Pancreas (tissue), 10 donors: ENCODE measurements around the gene IGSF11. TPM values are rescaled to one million over a fixed set of nuclear protein-coding genes. Genes with fewer than 3 reads are reported as not detected.

Experiments used
- ATAC-seq, 4 donors: fragments of 200-7000 bp; cut with Tn5 transposase; one replicate each; pipeline versions ENCODE4 v1.8.0 to v1.9.1; 2020; ENCODE audit warnings: mild to moderate bottlenecking in 4 of 4, moderate library complexity in 4 of 4
- DNase-seq, 6 donors: peaks; one replicate each; pipeline ENCODE4 v3.0.0-alpha.2; 2020
- FAIRE-seq: peaks from 2 replicates; lab custom pipeline; 2012; peaks lifted over from hg19 to GRCh38; lab: Jason Lieb, UNC
- H3K27ac ChIP-seq, 4 donors: fragments of 200-600 bp; sonication (generic); 1 replicate in 3 of 4; 2 replicates in 1 of 4; pipeline versions ENCODE4 v1.5.0 to v1.8.0; 2020
- H3K27me3 ChIP-seq, 4 donors: fragments of 200-600 bp; one replicate each; pipeline ENCODE4 v1.8.0; 2021
- H3K36me3 ChIP-seq, 3 donors: fragments of 200-600 bp; sonication (generic) in 1 of 3; one replicate each; pipeline versions ENCODE4 v1.5.0 to v1.8.0; 2020 to 2021
- H3K4me1 ChIP-seq, 3 donors: fragments of 200-600 bp; one replicate each; pipeline ENCODE4 v1.8.0; 2021
- H3K4me3 ChIP-seq, 4 donors: fragments of 200-600 bp; sonication (generic) in 2 of 4; one replicate each; pipeline versions ENCODE4 v1.5.0 to v1.8.0; 2020 to 2021
- H3K9me3 ChIP-seq, 4 donors: fragments of 200-600 bp; one replicate each; pipeline ENCODE4 v1.8.0; 2021
- WGBS, 2 donors: extraction: QIAGEN DNeasy Blood & Tissue Kit; methylation state at CpG; one replicate each; pipeline ENCODE4 v1.1.7; 2013; 5-methylcytosine and 5-hydroxymethylcytosine counted together
- intact Hi-C, 3 donors: fragments of 100-400 bp; cut with DNase I; formaldehyde crosslinking; loops; one replicate each; pipeline versions ENCODE4 v1.11.1 to v1.14.2; 2022
- polyA plus RNA-seq, 2 donors: library from polyadenylated mRNA; stranded (reverse); fragments of 200-250 nt; gene quantifications; one replicate each; pipeline ENCODE4 v1.2.3, GENCODE V29; 2013
- total RNA-seq, 6 donors: library from RNA; stranded (reverse); fragmentation: NEBNext Ultra II Directional in 4 of 6; extraction: Animal tissue kit (Norgen Biotek cat#: 25700) in 4 of 6; gene quantifications; one replicate each; pipeline versions ENCODE4 v1.2.1 to v1.2.4, GENCODE V29; 2021 to 2023
- TF ChIP-seq, protein P1 (sequence below), 4 donors: fragments of 200-600 bp; sonication (generic) in 3 of 4; IDR thresholded peaks; one replicate each; pipeline versions ENCODE4 v1.5.0 to v1.8.0; 2021; ENCODE audit warnings: antibody characterized with exemption in 4 of 4
- donor health status: healthy with polysubstance abuse.
- donor health status: DM: no; HTN: no; CAD: no; lungs with moderate emphysema.
- donor health status: DM: no; HTN: no; CAD: no.
- donor health status: control.
- donor health status: control.
- donor health status: Bipolar disorder and iron deficiency.
- donor health status: DM: yes; HTN: yes; CAD: no.
- donor health status: DM: no; HTN: no; CAD: no.
- donor health status: DM: no; HTN: no; CAD: no.
- donor health status: DM: yes; HTN: yes; CAD: no.

IGSF11 gene
- total and polyA plus RNA-seq, 8 donors: 1.5 to 6.4 (median 3.3) TPM

DNA sequence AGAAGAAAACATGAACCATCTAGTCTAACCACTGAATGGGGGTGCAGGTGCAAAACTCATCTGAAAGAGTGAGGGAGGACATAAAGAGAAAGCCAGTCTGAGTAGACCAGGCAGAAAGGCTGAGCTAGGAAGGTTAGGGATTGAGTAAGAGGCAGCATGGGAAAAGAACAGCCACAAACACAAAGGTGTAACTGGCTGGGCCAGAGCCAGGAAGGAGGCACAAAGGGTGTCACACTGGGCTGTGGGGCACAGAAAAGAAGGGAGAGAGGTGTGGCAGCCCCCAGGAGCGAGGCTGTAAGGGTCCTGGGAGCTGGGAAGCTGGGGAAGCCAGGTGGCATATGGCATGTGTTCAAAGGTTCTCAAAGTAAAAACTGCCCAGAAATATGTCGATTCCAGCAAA, 18.7 kb downstream of the IGSF11 start:
- 59 to 64% methylated on average over 2 of the region's 2 CpGs for WGBS, 2 donors
- no peaks in the 10 kb centered on the region for H3K4me1 ChIP-seq
- FAIRE-seq: no peak
- ATAC-seq: peak; percentile 15 to 55 (median 38)
- H3K36me3 ChIP-seq: no peaks in the 10 kb centered on the region
- H3K4me3 ChIP-seq: no peak overlapping the region
- no peaks in the 10 kb centered on the region for H3K27me3 ChIP-seq
- H3K27ac ChIP-seq: no peak overlapping the region
- peak in 2 of 6 donors; percentile 25 to 29 for DNase-seq
- intact Hi-C loops: no loop called here
- H3K9me3 ChIP-seq: no peaks in the 10 kb centered on the region
- TF ChIP-seq, protein P1, sequence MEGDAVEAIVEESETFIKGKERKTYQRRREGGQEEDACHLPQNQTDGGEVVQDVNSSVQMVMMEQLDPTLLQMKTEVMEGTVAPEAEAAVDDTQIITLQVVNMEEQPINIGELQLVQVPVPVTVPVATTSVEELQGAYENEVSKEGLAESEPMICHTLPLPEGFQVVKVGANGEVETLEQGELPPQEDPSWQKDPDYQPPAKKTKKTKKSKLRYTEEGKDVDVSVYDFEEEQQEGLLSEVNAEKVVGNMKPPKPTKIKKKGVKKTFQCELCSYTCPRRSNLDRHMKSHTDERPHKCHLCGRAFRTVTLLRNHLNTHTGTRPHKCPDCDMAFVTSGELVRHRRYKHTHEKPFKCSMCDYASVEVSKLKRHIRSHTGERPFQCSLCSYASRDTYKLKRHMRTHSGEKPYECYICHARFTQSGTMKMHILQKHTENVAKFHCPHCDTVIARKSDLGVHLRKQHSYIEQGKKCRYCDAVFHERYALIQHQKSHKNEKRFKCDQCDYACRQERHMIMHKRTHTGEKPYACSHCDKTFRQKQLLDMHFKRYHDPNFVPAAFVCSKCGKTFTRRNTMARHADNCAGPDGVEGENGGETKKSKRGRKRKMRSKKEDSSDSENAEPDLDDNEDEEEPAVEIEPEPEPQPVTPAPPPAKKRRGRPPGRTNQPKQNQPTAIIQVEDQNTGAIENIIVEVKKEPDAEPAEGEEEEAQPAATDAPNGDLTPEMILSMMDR (IDR thresholded peaks at IDR 0.05): no peak

DNA sequence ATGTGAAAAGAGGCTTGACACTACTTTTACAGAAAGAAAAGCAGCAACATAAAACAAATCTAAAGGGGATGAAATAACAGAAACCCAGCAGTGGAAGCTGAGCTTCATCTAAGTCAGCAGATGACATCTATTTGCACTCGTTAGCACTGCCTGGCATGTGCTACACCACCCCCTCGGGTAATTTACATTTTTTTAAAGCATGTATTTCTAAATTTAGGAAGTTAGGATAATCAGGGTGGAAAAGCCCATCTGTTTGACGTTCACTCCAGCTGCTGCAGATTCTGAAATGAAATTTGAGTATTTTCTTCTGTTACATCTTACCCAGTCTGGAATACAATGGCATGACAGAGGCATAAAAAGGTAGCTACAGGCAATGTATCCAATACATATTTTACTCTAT, 20.7 kb downstream of the IGSF11 start:
- Histone ChIP-seq H3K4me3 (no peak overlapping the region), H3K4me1 (no peaks in the 10 kb centered on the region), H3K27ac (no peak overlapping the region), H3K36me3 (no peaks in the 10 kb centered on the region), H3K9me3 (no peaks in the 10 kb centered on the region), H3K27me3 (no peaks in the 10 kb centered on the region)
- FAIRE-seq (no peak), ATAC-seq (no peak), DNase-seq (no peak)
- TF ChIP-seq, protein P1 (IDR thresholded peaks at IDR 0.05): no peak
- whole genome bisulfite sequencing, 2 donors: 66 to 70% methylated on average over 3 of the region's 3 CpGs
- intact Hi-C loops: no loop called here

DNA sequence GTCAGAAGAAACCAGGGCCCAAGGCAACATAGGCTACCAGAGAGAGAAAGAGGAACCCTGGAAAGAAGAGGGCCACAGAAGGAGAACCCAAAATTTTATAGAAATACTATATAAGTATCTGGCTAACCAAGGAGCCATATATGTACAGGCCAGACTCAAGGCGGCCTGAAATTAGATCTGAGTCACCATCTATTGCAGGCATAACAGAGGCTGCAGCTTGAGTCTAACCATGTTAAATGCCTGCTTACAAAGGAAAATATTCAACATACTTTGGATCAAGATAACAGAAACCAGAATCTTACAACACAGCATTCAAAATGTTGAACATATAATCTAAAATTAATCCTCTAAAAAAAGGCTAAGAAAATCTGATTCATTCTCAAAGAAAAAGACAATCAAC, 23.1 kb downstream of the IGSF11 start:
- H3K36me3 ChIP-seq: no peaks in the 10 kb centered on the region
- H3K4me1 ChIP-seq: no peaks in the 10 kb centered on the region
- intact Hi-C loops: no loop called here
- H3K4me3 ChIP-seq: no peak overlapping the region
- no peaks in the 10 kb centered on the region for H3K9me3 ChIP-seq
- WGBS, 2 donors: 93 to 100% methylated on average over 1 of the region's 1 CpG
- no peak for FAIRE-seq
- H3K27me3 ChIP-seq: no peaks in the 10 kb centered on the region
- no peak for DNase-seq
- no peak overlapping the region for H3K27ac ChIP-seq
- no peak for ATAC-seq
- TF ChIP-seq, protein P1 (IDR thresholded peaks at IDR 0.05): no peak

DNA sequence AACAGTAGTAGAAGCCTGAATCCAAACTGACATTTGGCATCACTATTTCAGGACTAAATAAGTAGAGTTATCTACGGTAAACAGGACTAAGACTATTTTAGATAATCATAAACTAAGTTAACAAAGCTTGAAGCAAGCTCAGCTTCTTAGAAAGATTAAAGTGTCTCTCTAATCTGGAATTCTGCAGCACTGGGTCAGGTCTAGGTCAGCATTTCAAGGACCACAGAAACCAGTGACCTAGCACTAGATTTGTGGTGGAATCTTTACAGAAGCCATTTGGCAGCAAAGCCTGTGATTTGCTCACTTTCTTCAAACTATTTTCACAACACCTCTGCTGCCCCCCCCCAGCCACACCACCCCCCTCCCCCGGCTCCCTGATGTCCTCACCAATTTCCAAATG, 37.5 kb downstream of the IGSF11 start:
- Histone ChIP-seq H3K27ac (no peak overlapping the region), H3K27me3 (no peaks in the 10 kb centered on the region), H3K4me1 (peaks cover 5 to 16% (median 12%) of the 10 kb centered on the region in 3 donors), H3K4me3 (no peak overlapping the region), H3K36me3 (no peaks in the 10 kb centered on the region), H3K9me3 (no peaks in the 10 kb centered on the region)
- ATAC-seq: peak in 2 of 4 donors; percentile 45 to 48
- FAIRE-seq: no peak
- no peak for DNase-seq
- intact Hi-C loops: no loop called here
- TF ChIP-seq, protein P1 (IDR thresholded peaks at IDR 0.05): no peak
- 14 to 17% methylated on average over 2 of the region's 2 CpGs for WGBS, 2 donors

DNA sequence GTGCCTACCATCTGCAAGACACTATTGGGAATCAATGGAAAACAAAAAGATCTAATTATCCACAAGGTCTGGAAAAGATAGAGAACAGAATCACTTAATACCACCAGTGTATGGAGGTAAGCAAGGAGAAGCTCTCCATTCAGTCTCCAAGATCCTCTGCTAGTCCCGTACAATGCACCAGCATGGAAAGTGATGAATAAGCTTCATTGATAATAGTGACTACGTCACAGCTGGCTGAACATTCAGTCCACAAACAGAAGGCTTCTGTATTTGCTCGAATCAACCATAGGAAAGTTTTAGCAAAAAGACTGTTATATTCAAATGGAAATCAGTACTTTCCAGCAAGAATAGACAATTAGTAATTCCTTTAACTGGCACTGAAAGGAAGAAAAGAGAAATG, 42.9 kb downstream of the IGSF11 start:
- intact Hi-C loops: no loop called here

More for the DNA sequence above, 42.9 kb downstream of the IGSF11 start:
- Histone ChIP-seq H3K4me3 (peak overlapping the region in 1 of 4 donors; percentile 3), H3K9me3 (no peaks in the 10 kb centered on the region), H3K27ac (peak overlapping the region; percentile 3 to 71 (median 5)), H3K27me3 (no peaks in the 10 kb centered on the region), H3K36me3 (no peaks in the 10 kb centered on the region), H3K4me1 (peaks cover 23 to 34% (median 25%) of the 10 kb centered on the region in 3 donors)
- FAIRE-seq (no peak), ATAC-seq (peak; percentile 67 to 89 (median 82)), DNase-seq (peak in 2 of 6 donors; percentile 26 to 49)
- WGBS, 2 donors: 20 to 38% methylated on average over 3 of the region's 3 CpGs
- TF ChIP-seq, protein P1 (IDR thresholded peaks at IDR 0.05): no peak
